Retinal pigment epithelial cell (primary cell): ENCODE measurements around the gene ADARB2.
"Not testable (repeated sequence)": the region's sequence is repeated elsewhere in the genome, so short reads cannot be mapped to it uniquely, and the experiment has no call there.

Experiments
- DNase-seq: peaks from one replicate; pipeline ENCODE4 v3.0.0-alpha.2; 2010; ENCODE audit warnings: low read depth
- H3K4me3 ChIP-seq: 2 replicates; pipeline ENCODE4 v1.5.1; 2011; ENCODE audit warnings: mild to moderate bottlenecking, low read length, control low read depth, moderate library complexity
- CTCF ChIP-seq: conservative IDR thresholded peaks from 2 replicates; pipeline ENCODE4 v1.5.1; 2011; ENCODE audit warnings: low read depth, low read length, control low read depth, inconsistent platforms

The ADARB2 gene

GRCh38 chr10:1160561-1161314, 576.6 kb downstream of the ADARB2 start:
- no peak for TF ChIP-seq CTCF
- no peak for DNase-seq

GRCh38 chr10:1159131-1160061, 577.9 kb downstream of the ADARB2 start:
- DNase-seq = no peak
- no peak overlapping the region for H3K4me3 ChIP-seq

More at GRCh38 chr10:1160561-1161314, 576.6 kb downstream of the ADARB2 start:
- no peak overlapping the region for H3K4me3 ChIP-seq

GRCh38 chr10:1158536-1158935, 578.8 kb downstream of the ADARB2 start:
- not testable (repeated sequence) for H3K4me3 ChIP-seq, DNase-seq

More at GRCh38 chr10:1159131-1160061, 577.9 kb downstream of the ADARB2 start:
- no peak for TF ChIP-seq CTCF

GRCh38 chr10:1158066-1158465, 579.3 kb downstream of the ADARB2 start:
- no peak for TF ChIP-seq CTCF
- no peak overlapping the region for H3K4me3 ChIP-seq
- DNase-seq = no peak

- no peak for TF ChIP-seq CTCF
Observed at GRCh38 chr10:1157615-1157933, 579.8 kb downstream of the ADARB2 start.

GRCh38 chr10:1156921-1157614, 580.3 kb downstream of the ADARB2 start:
- no peak overlapping the region for H3K4me3 ChIP-seq
- TF ChIP-seq CTCF = no peak
- no peak for DNase-seq

More at GRCh38 chr10:1157615-1157933, 579.8 kb downstream of the ADARB2 start:
- no peak overlapping the region for H3K4me3 ChIP-seq
- DNase-seq = no peak

GRCh38 chr10:1156616-1156886, 580.8 kb downstream of the ADARB2 start:
- no peak for DNase-seq
- no peak for TF ChIP-seq CTCF
- H3K4me3 ChIP-seq = no peak overlapping the region
